PC-9 (cell line): ENCODE measurements around the gene TBC1D5.

Experiments used
- CTCF ChIP-seq: fragments of 200-600 bp; sonication (generic); conservative IDR thresholded peaks from 2 replicates; pipeline ENCODE4 v1.6.1; 2017; ENCODE audit warnings: mixed run types, antibody characterized with exemption, mild to moderate bottlenecking, moderate library complexity
- EZH2 ChIP-seq: fragments of 200-600 bp; sonication (generic); IDR thresholded peaks from 2 replicates; pipeline ENCODE4 v1.8.0; 2017; ENCODE audit warnings: antibody characterized with exemption, low read depth

GRCh38 chr3:17162116-17162515 is 580.3 kb downstream of the TBC1D5 start:
- TF ChIP-seq CTCF: no peak
- TF ChIP-seq EZH2: no peak
